BJ (cell line): Measurements from ENCODE around the gene NBEAL1. TPM values are rescaled to one million over a fixed set of nuclear protein-coding genes. Genes with fewer than 3 reads are reported as not detected.
"Not testable (repeated sequence)": the region's sequence is repeated elsewhere in the genome, so short reads cannot be mapped to it uniquely, and the experiment has no call there.

Experiments used
- CTCF ChIA-PET: fragments of 350-600 bp; formaldehyde crosslinking; extraction: SDS; loops from one replicate; lab custom pipeline; 2021; ENCODE audit warnings: antibody characterized with exemption, inconsistent platforms; lab: Yijun Ruan, JAX
- POLR2A ChIA-PET: fragments of 300-600 bp; sonication (Branson Sonifier 250); formaldehyde crosslinking; extraction: SDS; loops from one replicate; lab custom pipeline; 2021; ENCODE audit warnings: antibody characterized with exemption; lab: Charles Lee
- DNase-seq: peaks from one replicate; pipeline ENCODE4 v3.0.0-alpha.2; 2011; ENCODE audit warnings: low read depth
- H3K27me3 ChIP-seq: 2 replicates; pipeline ENCODE4 v1.6.0; 2011; ENCODE audit warnings: low read length; ENCODE audit not compliant: control insufficient read depth, insufficient read depth
- H3K36me3 ChIP-seq: 2 replicates; pipeline ENCODE4 v1.5.1; 2011; ENCODE audit warnings: low read length; ENCODE audit not compliant: control insufficient read depth, insufficient read depth
- H3K4me3 ChIP-seq: 2 replicates; pipeline ENCODE4 v1.5.1; 2011; ENCODE audit warnings: low read depth, mild to moderate bottlenecking, control low read depth, low read length
- CTCF ChIP-seq: IDR thresholded peaks from 2 replicates; pipeline ENCODE4 v1.5.1; 2011; ENCODE audit warnings: low read depth, mild to moderate bottlenecking, control low read depth, inconsistent platforms, low read length, moderate library complexity; ENCODE audit not compliant: insufficient read depth
- polyA plus RNA-seq: library from polyadenylated mRNA; depleted of rRNA; stranded (reverse); fragments of >200 nt; gene quantifications from 2 replicates; pipeline ENCODE4 v1.2.3, GENCODE V29; 2011

NBEAL1 gene
- polyA plus RNA-seq, 1 experiment: 5.9 TPM

- H3K27me3 ChIP-seq: no peaks in the 10 kb centered on the region
- no peak for TF ChIP-seq CTCF
- no peak for DNase-seq
- ChIA-PET CTCF (interaction anchor here (1.1 to 1.3 kb wide), 2 partner anchors 17 to 81 kb away, joined by 3 read pairs; no protein-coding TSS in a partner anchor), POLR2A (no interaction called here)
- H3K4me3 ChIP-seq: no peak overlapping the region
- H3K36me3 ChIP-seq: peaks cover 2% of the 10 kb centered on the region; the same call in 1 of the 2 replicates
These were observed 128.7 kb downstream of the NBEAL1 start for GRCh38 chr2:203143391-203143790.

DNA sequence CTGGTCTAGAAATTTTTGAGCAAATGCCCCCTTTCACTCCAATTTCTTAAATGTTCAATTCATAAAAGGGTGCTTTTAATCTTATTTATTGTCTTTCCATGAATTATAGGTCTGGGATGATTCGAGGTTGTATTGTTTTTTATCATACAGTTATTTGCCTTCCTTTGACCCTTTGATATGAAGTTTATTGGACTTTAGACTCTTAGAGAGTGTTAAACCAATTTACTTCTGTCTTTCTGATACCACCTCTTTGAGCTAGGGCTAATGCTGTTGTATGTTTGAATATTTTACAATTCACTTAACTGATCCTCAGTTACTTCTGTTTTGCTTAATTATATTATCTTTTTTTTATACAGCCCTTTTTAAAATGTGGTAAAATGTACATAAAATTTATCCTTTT lies 134.5 kb downstream of the NBEAL1 start:
- CTCF ChIA-PET: no interaction called here
- POLR2A ChIA-PET: no interaction called here
- peaks cover 5% of the 10 kb centered on the region for H3K36me3 ChIP-seq

DNA sequence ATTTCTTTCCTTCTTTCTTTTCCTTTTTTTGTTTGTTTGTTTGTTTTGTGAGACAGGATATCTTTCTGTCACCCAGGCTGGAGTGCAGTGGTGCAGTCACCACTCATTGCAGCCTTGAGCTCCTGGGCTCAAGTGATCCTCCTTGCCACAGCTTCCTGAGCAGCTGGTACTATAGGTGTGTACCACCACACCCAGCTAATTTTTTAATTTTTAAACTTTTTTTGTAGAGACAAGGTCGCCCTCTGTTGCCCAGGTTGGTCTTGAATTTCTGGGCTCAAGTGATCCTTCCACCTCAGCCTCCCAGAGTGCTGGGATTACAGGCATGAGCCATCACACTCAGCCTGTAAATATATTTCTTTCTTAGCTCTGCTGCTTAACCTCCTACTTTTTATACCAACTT lies 140.7 kb downstream of the NBEAL1 start:
- DNase-seq: no peak
- ChIA-PET POLR2A (no interaction called here), CTCF (interaction anchor here (0.7 to 1.3 kb wide), 2 partner anchors 10 to 37 kb away, joined by 3 to 6 read pairs; no protein-coding TSS in a partner anchor)
- Histone ChIP-seq H3K27me3 (no peaks in the 10 kb centered on the region), H3K4me3 (no peak overlapping the region), H3K36me3 (peaks cover 1% of the 10 kb centered on the region; the same call in 1 of the 2 replicates)
- TF ChIP-seq CTCF: no peak

More for the DNA sequence above, 134.5 kb downstream of the NBEAL1 start:
- no peak overlapping the region for H3K4me3 ChIP-seq
- no peaks in the 10 kb centered on the region for H3K27me3 ChIP-seq
- TF ChIP-seq CTCF: no peak
- DNase-seq: no peak

- H3K27me3 ChIP-seq, H3K36me3 ChIP-seq, POLR2A ChIA-PET, DNase-seq, H3K4me3 ChIP-seq, CTCF ChIA-PET: not testable (repeated sequence)
These were observed 148.0 kb downstream of the NBEAL1 start for GRCh38 chr2:203162722-203163121.

DNA sequence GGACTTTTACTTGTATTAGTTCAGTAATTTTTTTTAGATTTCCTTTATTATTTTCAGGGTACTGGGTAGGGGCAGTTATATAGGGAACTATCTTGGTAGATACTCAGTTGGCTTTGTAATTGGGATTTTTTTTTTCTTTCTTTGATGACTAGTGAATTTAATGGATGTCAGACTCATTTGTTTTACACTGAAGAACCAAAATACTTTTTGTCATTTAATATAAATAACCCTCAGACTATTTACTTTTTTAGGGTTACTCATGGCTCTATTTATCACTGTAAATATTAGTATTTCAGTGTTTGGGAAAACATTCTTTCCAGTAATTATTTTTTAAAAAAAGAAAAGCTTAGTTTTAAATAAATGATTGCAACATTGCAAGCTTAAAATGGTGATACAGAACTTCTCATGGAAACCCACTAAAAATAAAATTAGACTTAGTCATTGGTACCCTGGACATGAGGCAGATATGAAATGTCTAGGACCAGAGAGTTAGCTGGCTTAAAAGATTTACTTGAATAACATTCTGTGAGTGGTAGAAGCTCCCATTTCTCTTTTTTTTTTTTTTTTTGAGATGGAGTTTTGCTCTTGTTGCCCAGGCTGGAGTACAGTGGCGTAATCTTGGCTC lies 149.7 kb downstream of the NBEAL1 start:
- no peak for TF ChIP-seq CTCF
- ChIA-PET POLR2A (no interaction called here), CTCF (interaction anchor here (1.7 kb wide), 1 partner anchor 9 kb away, joined by 6 read pairs; no protein-coding TSS in a partner anchor)
- H3K36me3 ChIP-seq: no peaks in the 10 kb centered on the region
- H3K27me3 ChIP-seq: no peaks in the 10 kb centered on the region
- H3K4me3 ChIP-seq: no peak overlapping the region
- peak; percentile 31 for DNase-seq
